Upper lobe of left lung (tissue), 4 donors: ENCODE data around the gene TYMP.

Experiments used
- EP300 ChIP-seq, 4 donors: sonication (generic); formaldehyde crosslinking; IDR thresholded peaks; one replicate each; pipeline ENCODE4 v1.5.1; 2017; ENCODE audit warnings: antibody characterized with exemption in 4 of 4, control low read depth in 2 of 4
- POLR2A ChIP-seq, 4 donors: fragments of 450-650 bp; IDR thresholded peaks; one replicate each; pipeline ENCODE4 v1.5.1; 2016 to 2017; ENCODE audit warnings: antibody characterized with exemption in 4 of 4, mild to moderate bottlenecking in 2 of 4
- POLR2AphosphoS5 ChIP-seq, 2 donors: sonication (generic); formaldehyde crosslinking; IDR thresholded peaks; one replicate each; pipeline ENCODE4 v1.5.1; 2017; ENCODE audit warnings: antibody characterized with exemption in 2 of 2
- TF ChIP-seq, protein P1 (sequence below), 6 experiments: fragments of 450-650 bp in 4 of 6; fragments of 200-600 bp in 2 of 6; sonication (generic) in 2 of 6; IDR thresholded peaks; one replicate each; pipeline ENCODE4 v1.5.1; 2016 to 2019; ENCODE audit warnings: antibody characterized with exemption in 6 of 6

DNA sequence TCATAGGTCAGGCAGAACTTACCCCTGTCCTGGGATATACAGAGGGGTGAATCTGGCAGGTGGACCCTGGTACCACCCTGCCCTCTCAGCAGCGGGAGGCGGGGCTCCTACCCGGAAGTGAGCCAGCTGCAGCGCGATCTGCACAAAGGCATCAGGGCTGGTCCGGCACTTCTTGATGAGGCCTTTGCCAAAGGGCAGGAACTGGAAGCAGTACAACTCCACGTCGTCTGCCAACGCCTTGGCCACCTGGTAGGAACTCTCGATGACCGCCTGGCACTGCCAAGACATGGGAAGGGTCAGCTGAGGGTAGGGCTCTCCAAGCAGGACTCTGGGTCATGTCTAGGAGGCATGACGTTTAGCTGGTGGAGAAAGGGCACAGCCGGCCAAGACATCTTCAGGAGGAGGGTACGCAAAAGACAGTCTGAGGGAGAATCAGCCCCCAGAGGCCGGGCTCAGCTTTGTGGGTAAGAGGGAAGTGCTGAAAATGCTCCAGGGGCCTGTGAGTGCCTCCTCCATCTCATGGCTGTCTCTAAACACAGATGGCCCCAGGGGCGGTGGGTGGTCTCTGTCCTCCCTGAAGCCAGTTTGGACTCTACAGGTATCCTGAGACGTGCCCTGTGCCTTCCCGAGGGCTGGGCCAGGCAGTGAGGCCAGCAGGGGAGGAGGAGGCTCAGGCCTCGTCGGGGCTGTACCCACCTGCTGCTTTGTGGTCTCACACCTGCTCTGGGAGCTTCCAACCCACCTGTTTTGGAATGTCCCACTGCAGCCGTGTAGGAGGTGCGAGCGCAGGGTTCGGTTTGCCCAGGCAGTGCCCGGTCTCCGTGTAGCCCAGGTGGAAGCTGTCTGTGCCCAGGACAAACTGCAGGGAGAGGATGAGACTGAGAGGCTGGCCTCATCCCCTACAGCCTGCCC is 41.7 kb upstream of the TYMP start:
- TF ChIP-seq POLR2A (IDR thresholded peaks at IDR 0.05) (no peak), POLR2AphosphoS5 (IDR thresholded peaks at IDR 0.05) (no peak), EP300 (IDR thresholded peaks at IDR 0.05) (no peak)
- TF ChIP-seq, protein P1, sequence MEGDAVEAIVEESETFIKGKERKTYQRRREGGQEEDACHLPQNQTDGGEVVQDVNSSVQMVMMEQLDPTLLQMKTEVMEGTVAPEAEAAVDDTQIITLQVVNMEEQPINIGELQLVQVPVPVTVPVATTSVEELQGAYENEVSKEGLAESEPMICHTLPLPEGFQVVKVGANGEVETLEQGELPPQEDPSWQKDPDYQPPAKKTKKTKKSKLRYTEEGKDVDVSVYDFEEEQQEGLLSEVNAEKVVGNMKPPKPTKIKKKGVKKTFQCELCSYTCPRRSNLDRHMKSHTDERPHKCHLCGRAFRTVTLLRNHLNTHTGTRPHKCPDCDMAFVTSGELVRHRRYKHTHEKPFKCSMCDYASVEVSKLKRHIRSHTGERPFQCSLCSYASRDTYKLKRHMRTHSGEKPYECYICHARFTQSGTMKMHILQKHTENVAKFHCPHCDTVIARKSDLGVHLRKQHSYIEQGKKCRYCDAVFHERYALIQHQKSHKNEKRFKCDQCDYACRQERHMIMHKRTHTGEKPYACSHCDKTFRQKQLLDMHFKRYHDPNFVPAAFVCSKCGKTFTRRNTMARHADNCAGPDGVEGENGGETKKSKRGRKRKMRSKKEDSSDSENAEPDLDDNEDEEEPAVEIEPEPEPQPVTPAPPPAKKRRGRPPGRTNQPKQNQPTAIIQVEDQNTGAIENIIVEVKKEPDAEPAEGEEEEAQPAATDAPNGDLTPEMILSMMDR (IDR thresholded peaks at IDR 0.05) = no peak
